GM19328 (cell line): ENCODE measurements around the gene SH2D7.
"Not testable (repeated sequence)": the region's sequence is repeated elsewhere in the genome, so short reads cannot be mapped to it uniquely, and the experiment has no call there.

Experiments
- ATAC-seq: cut with Tn5 transposase; IDR thresholded peaks from one replicate; pipeline ENCODE4 v1.9.1; 2021; ENCODE audit warnings: mild to moderate bottlenecking, moderate library complexity; ENCODE audit not compliant: unreplicated experiment

The SH2D7 gene

GRCh38 chr15:78131295-78132061 is 39.1 kb downstream of the SH2D7 start, which contains the start of gene CIB2:
CIB2 (minus strand) TSS chr15:78131445; CDS start chr15:78131215, 230 bp downstream.
- peak; percentile 73 for ATAC-seq

DNA sequence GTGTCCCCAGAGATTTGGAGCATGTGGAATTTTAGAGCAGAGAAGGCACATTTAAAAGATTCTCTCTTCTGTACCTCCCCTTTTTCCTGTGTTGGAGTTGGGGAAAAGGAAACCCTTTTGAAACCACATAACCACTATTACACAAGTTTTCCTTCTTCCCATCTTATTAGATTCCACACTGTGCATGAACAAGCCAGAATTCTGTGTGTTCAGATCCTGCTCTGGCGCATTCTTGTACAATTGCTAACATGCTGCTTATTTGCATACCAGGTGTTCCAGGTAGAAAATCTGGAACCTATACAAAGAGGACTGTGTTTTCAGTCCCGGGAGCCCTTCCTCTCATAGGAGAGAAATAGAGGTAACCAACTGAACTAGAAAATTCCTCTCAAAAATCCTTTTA is 41.4 kb downstream of the SH2D7 start:
- ATAC-seq = no peak

GRCh38 chr15:78139578-78139977 is 47.2 kb downstream of the SH2D7 start:
- ATAC-seq = no peak

- no peak for ATAC-seq
Measured at GRCh38 chr15:78140292-78140691, 47.9 kb downstream of the SH2D7 start.

DNA sequence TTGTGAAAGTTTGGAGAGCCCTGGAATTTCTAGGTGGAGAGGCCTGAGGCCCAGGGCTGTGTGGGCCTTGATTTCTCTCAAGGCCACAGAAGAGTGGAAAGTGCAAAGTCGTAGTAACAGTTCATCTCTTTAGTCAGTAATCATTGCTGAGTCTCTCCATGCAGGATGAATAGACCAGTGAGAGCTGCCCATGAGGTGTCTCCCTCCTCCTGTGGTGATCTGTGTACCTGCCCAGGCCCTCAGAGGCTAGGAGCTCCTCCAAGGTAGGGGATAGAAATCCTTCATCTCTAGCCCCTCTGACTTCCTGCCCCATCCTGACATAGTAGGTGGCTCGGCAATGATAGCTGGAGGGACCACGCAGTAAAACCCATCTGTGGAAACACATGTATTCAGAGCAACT is 50.0 kb downstream of the SH2D7 start:
- no peak for ATAC-seq

DNA sequence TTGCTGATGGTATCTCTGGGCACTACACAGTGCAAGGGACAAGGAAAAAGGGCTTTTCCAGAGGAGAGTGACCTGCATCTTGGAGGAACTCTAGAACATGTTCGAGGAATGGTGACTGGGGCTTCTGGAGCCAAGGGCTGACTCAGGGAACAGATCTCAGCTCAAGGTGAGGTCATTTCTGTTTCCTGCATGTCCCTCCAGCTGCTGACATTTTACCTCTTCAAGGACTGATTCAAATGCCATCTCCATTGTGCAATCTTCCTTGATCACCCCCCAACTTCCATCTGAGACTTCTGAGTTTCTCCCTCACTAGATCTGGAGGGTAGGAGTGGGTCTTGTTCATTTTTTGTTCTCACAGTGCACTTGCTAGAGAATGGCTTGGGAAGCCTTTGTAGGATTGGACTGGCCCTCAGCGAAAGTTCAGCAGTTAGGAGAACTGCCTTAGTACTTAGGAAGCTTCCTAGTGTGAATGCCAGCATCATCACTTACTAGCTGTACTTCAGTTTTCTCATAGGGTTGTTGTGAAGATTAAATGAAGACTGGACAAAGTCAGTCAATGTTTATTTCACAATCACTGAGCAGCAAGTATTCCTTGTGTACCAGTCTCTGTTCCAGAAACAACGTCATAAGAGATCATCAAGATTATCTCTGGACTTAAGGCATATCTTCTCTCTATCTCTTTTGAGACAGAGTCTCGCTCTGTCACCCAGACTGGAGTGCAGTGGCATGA is 54.2 kb downstream of the SH2D7 start:
- no peak for ATAC-seq

GRCh38 chr15:78147566-78147965 is 55.2 kb downstream of the SH2D7 start:
- no peak for ATAC-seq

DNA sequence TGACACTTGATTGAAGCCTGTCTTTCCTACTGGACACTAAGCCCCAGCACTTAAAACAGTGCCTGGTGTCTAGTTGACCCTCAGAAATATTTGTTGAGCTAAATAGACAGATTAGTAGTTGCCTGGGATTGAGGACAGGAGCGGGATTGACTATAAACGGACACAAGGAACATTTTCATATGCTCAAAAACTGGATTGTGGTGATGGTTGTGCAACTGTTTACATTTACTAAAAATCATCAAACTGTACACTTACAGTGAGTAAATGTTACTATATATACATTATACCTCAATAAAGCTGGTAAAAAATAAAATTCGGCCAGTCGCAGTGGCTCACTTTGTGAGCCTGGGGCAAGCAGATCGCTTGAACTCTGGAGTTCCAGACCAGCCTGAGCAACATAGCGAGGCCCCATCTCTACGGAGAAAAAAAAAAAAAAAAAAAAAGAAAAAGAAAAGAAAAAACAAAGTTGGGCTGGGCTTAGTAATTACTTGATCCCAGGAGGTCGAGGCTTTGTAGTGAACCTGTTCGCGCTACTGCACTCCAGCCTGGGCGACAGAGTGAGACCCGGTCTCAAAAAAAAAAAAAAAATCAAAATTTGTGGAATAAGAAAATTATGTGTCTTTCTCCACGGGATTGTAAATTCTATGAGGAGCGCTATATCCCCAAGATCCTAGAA is 56.2 kb downstream of the SH2D7 start:
- ATAC-seq = no peak

DNA sequence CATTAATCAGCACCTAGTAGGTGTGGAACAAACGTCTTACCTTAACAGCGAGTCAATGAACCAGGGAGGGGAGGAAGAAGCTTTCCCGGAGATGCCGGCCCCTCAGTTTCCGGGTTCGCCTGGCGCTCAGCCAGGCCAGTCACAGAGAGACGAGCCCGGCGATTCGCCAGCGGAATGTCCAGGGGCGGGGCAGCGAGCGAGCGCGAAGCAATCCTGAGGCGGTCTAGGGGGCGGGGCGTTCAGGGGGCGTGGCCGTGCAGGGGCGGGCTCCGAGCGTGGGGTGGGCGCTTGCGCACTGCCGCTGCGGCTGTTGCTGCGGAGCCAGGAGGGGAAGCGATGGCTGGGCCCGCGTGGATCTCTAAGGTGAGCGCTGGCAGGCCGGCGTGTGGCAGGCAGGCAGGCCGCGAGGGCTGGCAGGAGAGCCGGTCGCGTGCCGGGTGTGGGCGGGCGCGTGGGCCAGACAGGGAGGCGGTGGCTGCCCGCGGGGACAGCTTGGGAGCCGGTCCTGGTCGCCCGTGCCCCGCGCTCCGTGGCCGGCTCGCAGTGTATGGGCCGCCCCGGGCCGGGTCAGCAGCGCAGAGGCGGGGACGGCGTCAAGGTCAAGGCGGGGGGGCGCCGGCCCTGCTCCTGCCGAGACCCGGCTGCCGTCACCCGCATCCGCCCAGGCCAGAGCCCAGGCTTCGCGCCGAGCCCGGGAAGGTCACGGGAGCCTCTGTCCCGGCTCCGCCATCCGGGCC is 56.9 kb downstream of the SH2D7 start, which contains the start of gene IDH3A:
IDH3A (plus strand) TSS at position 295 of the 737 bp plus-strand sequence; CDS start at position 337, 42 bp downstream.
- peak; percentile 81 for ATAC-seq

GRCh38 chr15:78149805-78150751 is 57.7 kb downstream of the SH2D7 start:
- no peak for ATAC-seq

- not testable (repeated sequence) for ATAC-seq
Measured at GRCh38 chr15:78151075-78151474, 58.7 kb downstream of the SH2D7 start.
